Measurements from ENCODE around the gene LIME1.
"Not testable (repeated sequence)": the region's sequence is repeated elsewhere in the genome, so short reads cannot be mapped to it uniquely, and the experiment has no call there.

The LIME1 gene

GRCh38 chr20:63708301-63709148, 27.9 kb upstream of the LIME1 start:
- no peak for DNase-seq

GRCh38 chr20:63709149-63709527, 27.3 kb upstream of the LIME1 start:
- no peak for DNase-seq

- no peak for DNase-seq
These were observed 25.3 kb upstream of the LIME1 start for GRCh38 chr20:63711085-63711645.

GRCh38 chr20:63712191-63712590, 24.3 kb upstream of the LIME1 start:
- DNase-seq, result no peak

- no peak for DNase-seq
These were observed 21.6 kb upstream of the LIME1 start for GRCh38 chr20:63714858-63715257.

- no peak for DNase-seq
These were observed 17.5 kb upstream of the LIME1 start for GRCh38 chr20:63718996-63719395.

GRCh38 chr20:63722967-63723622, 13.4 kb upstream of the LIME1 start:
- not testable (repeated sequence) for DNase-seq

- not testable (repeated sequence) for DNase-seq
These were observed 6.2 kb upstream of the LIME1 start for GRCh38 chr20:63730189-63730733.

- DNase-seq, result no peak
These were observed 5.1 kb upstream of the LIME1 start for GRCh38 chr20:63731410-63731809.

GRCh38 chr20:63732118-63733095, 4.1 kb upstream of the LIME1 start:
- no peak for DNase-seq

- no peak for DNase-seq
These were observed 3.3 kb upstream of the LIME1 start for GRCh38 chr20:63733117-63733516.

- DNase-seq, result no peak
These were observed 2.8 kb upstream of the LIME1 start for GRCh38 chr20:63733579-63734081.

- DNase-seq, result no peak
These were observed 2.1 kb upstream of the LIME1 start for GRCh38 chr20:63734111-63734945.

- no peak for DNase-seq
These were observed 1.3 kb upstream of the LIME1 start for GRCh38 chr20:63734946-63735858.

- no peak for DNase-seq
These were observed 630 bp downstream of the LIME1 start for GRCh38 chr20:63736893-63737694.

- DNase-seq, result no peak
These were observed 1.2 kb downstream of the LIME1 start for GRCh38 chr20:63737695-63737944.

GRCh38 chr20:63737945-63738686, 1.7 kb downstream of the LIME1 start:
- DNase-seq, result no peak

GRCh38 chr20:63738687-63739129, 2.2 kb downstream of the LIME1 start:
- DNase-seq, result no peak

Measured in DMS79 (cell line).